ENCODE data around the gene RIPPLY2. TPM values are rescaled to one million over a fixed set of nuclear protein-coding genes. Genes with fewer than 3 reads are reported as not detected.

The RIPPLY2 gene
- polyA plus RNA-seq, 1 experiment: not detected

GRCh38 chr6:83812595-83812994 is 40.6 kb upstream of the RIPPLY2 start:
- Histone ChIP-seq H3K9me3 (ENCODE audit: control insufficient read depth, insufficient read depth, low read length) (no peaks in the 10 kb centered on the region), H3K4me3 (ENCODE audit: low read depth, low read length) (no peak overlapping the region), H3K27me3 (ENCODE audit: control insufficient read depth, insufficient read depth, low read length) (no peaks in the 10 kb centered on the region), H3K27ac (ENCODE audit: low read depth, low read length) (no peak overlapping the region)
- ChIA-PET CTCF (interaction anchor here (0.5 kb wide), 1 partner anchor 61 kb away, joined by 5 read pairs; no protein-coding TSS in a partner anchor), POLR2A (no interaction called here)
- DNase-seq (ENCODE audit: low read depth, low spot score): no peak
- TF ChIP-seq, protein P1, sequence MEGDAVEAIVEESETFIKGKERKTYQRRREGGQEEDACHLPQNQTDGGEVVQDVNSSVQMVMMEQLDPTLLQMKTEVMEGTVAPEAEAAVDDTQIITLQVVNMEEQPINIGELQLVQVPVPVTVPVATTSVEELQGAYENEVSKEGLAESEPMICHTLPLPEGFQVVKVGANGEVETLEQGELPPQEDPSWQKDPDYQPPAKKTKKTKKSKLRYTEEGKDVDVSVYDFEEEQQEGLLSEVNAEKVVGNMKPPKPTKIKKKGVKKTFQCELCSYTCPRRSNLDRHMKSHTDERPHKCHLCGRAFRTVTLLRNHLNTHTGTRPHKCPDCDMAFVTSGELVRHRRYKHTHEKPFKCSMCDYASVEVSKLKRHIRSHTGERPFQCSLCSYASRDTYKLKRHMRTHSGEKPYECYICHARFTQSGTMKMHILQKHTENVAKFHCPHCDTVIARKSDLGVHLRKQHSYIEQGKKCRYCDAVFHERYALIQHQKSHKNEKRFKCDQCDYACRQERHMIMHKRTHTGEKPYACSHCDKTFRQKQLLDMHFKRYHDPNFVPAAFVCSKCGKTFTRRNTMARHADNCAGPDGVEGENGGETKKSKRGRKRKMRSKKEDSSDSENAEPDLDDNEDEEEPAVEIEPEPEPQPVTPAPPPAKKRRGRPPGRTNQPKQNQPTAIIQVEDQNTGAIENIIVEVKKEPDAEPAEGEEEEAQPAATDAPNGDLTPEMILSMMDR (IDR thresholded peaks at IDR 0.05; ENCODE audit: low read depth, low read length): no peak

DNA sequence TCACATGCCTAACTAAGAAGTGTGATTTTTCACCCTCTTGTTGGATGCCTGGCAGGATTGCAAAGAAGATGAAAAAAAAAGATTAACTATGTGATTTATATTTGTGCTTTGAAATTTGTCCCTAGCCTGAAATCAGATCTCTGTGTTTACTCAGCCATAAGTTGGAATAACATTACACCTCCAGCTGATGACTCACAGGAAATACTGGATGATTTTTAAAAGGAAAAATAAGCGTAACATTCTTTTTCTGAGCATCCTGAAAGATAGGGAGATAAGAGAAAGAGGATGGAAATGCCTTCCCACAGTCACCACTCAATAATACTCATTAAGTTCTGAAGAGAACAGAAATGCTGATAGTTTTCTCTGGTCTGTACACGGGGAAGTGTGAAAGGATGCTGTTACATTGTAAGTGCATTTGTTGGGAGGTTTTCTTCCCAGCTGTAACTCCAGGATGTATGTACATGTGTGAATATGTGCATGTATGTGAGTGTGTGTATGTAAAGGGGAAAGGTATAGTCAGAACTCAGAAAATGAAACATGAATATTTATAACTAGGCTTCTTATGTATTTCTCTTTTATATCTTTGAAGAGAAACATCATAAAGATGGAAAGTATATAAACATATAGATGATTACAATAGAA is 37.4 kb upstream of the RIPPLY2 start:
- H3K4me3 ChIP-seq (ENCODE audit: low read depth, low read length): no peak overlapping the region
- H3K27me3 ChIP-seq (ENCODE audit: control insufficient read depth, insufficient read depth, low read length): no peaks in the 10 kb centered on the region
- ChIA-PET POLR2A (no interaction called here), CTCF (no interaction called here)
- no peak for DNase-seq (ENCODE audit: low read depth, low spot score)
- no peak overlapping the region for H3K27ac ChIP-seq (ENCODE audit: low read depth, low read length)
- TF ChIP-seq, protein P1 (IDR thresholded peaks at IDR 0.05; ENCODE audit: low read depth, low read length): no peak
- no peaks in the 10 kb centered on the region for H3K9me3 ChIP-seq (ENCODE audit: control insufficient read depth, insufficient read depth, low read length)

DNA sequence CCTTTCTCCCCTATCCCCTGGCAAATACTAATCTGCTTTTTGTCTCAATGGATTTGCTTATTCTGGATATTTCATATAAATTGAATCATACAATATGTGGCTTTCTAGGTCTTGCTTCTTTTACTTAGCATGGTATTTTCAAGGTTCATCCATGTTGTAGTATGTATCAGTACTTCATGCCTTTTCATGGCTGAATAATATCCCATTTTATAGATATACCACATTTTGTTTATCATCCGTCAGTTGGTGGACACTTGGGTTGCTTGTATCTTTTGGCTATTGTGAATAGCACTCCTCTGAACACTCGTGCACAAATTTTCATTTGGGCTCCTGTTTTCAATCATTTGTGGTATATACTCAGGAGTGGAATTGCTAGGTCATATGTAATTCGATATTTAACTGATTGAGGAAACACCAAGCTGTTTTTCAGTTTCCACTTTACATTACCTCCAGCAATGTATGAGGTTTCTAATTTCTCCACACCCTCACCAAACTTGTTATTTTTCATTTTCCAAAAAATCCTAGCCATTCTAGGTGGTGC is 30.5 kb upstream of the RIPPLY2 start:
- no peaks in the 10 kb centered on the region for H3K27me3 ChIP-seq (ENCODE audit: control insufficient read depth, insufficient read depth, low read length)
- H3K9me3 ChIP-seq (ENCODE audit: control insufficient read depth, insufficient read depth, low read length): no peaks in the 10 kb centered on the region
- TF ChIP-seq, protein P1 (IDR thresholded peaks at IDR 0.05; ENCODE audit: low read depth, low read length): no peak
- ChIA-PET CTCF (no interaction called here), POLR2A (no interaction called here)
- DNase-seq (ENCODE audit: low read depth, low spot score): no peak
- no peak overlapping the region for H3K4me3 ChIP-seq (ENCODE audit: low read depth, low read length)
- no peak overlapping the region for H3K27ac ChIP-seq (ENCODE audit: low read depth, low read length)

DNA sequence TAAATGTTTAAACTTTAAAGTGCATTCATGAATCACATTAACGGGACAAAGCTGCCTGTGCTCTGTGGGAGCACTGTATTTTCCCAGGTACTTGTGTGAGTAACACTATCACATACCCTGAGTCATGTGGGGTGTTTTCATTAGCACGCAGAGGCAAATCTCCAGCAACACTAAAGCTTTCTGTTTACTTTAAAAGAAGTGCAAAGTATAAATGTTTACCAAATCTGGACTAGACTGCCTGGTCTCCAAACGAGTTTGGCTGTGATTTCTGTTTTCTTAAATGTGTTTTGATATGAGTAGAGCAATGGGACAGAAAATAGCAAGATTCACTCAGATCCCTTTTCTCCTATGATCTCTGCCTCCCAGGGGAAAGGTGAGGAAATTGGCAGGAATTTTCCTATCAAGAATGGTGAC is 28.8 kb upstream of the RIPPLY2 start:
- Histone ChIP-seq H3K27ac (ENCODE audit: low read depth, low read length) (no peak overlapping the region), H3K9me3 (ENCODE audit: control insufficient read depth, insufficient read depth, low read length) (no peaks in the 10 kb centered on the region), H3K27me3 (ENCODE audit: control insufficient read depth, insufficient read depth, low read length) (no peaks in the 10 kb centered on the region), H3K4me3 (ENCODE audit: low read depth, low read length) (no peak overlapping the region)
- ChIA-PET POLR2A (no interaction called here), CTCF (no interaction called here)
- DNase-seq (ENCODE audit: low read depth, low spot score): no peak
- TF ChIP-seq, protein P1 (IDR thresholded peaks at IDR 0.05; ENCODE audit: low read depth, low read length): no peak

DNA sequence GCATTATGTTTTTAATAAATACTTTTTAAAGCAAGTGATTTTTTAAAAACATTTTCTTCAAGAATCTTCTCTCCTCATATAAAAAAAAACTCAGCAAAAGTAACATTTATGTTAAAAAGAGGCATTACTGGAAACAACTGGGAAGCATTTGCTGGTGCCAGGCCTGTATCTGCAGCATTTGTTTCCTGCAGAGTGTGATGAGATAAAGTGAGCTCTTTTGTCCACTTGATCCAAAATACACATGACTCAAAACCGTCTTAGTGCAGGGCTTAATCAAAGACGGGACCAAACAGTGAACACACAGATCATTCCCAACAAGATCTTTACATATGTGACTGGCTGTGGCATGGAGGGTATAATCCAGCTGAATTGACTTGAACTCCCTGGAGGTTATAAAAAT is 28.3 kb upstream of the RIPPLY2 start:
- no peak overlapping the region for H3K4me3 ChIP-seq (ENCODE audit: low read depth, low read length)
- DNase-seq (ENCODE audit: low read depth, low spot score): no peak
- TF ChIP-seq, protein P1 (IDR thresholded peaks at IDR 0.05; ENCODE audit: low read depth, low read length): no peak
- CTCF ChIA-PET: interaction anchor here (0.7 kb wide), 1 partner anchor 18 kb away, joined by 3 read pairs; no protein-coding TSS in a partner anchor
- H3K27me3 ChIP-seq (ENCODE audit: control insufficient read depth, insufficient read depth, low read length): no peaks in the 10 kb centered on the region
- H3K9me3 ChIP-seq (ENCODE audit: control insufficient read depth, insufficient read depth, low read length): no peaks in the 10 kb centered on the region
- POLR2A ChIA-PET: no interaction called here
- H3K27ac ChIP-seq (ENCODE audit: low read depth, low read length): no peak overlapping the region

All from AG04450 (cell line).